22Rv1 (cell line): Measurements from ENCODE around the gene LTA4H.

Experiments
- CTCF ChIP-seq: fragments of 450-650 bp; IDR thresholded peaks from 2 replicates; pipeline ENCODE4 v1.5.1; 2017; ENCODE audit warnings: mild to moderate bottlenecking
- ZFX ChIP-seq: fragments of 450-650 bp; IDR thresholded peaks from 2 replicates; pipeline ENCODE4 v1.6.1; 2017; ENCODE audit warnings: antibody characterized with exemption, borderline replicate concordance

GRCh38 chr12:95955549-95956159 is 79.7 kb downstream of the LTA4H start:
- no peak for TF ChIP-seq CTCF
- TF ChIP-seq ZFX: no peak
